Measurements from ENCODE around the gene SRPK2.

GRCh38 chr7:105346593-105347322, 42.0 kb downstream of the SRPK2 start:
- TF ChIP-seq, protein P1, sequence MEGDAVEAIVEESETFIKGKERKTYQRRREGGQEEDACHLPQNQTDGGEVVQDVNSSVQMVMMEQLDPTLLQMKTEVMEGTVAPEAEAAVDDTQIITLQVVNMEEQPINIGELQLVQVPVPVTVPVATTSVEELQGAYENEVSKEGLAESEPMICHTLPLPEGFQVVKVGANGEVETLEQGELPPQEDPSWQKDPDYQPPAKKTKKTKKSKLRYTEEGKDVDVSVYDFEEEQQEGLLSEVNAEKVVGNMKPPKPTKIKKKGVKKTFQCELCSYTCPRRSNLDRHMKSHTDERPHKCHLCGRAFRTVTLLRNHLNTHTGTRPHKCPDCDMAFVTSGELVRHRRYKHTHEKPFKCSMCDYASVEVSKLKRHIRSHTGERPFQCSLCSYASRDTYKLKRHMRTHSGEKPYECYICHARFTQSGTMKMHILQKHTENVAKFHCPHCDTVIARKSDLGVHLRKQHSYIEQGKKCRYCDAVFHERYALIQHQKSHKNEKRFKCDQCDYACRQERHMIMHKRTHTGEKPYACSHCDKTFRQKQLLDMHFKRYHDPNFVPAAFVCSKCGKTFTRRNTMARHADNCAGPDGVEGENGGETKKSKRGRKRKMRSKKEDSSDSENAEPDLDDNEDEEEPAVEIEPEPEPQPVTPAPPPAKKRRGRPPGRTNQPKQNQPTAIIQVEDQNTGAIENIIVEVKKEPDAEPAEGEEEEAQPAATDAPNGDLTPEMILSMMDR (IDR thresholded peaks at IDR 0.05; ENCODE audit: low read depth, low read length, missing input control) = no peak
- TF ChIP-seq FOXA1 (IDR thresholded peaks at IDR 0.05) (no peak), EGR1 (IDR thresholded peaks at IDR 0.05; ENCODE audit: low read depth in 2 of 2) (no peak), FOXA2 (IDR thresholded peaks at IDR 0.05) (no peak), TAF1 (conservative IDR thresholded peaks at IDR 0.05) (no peak), JUND (IDR thresholded peaks at IDR 0.05) (no peak), SP1 (IDR thresholded peaks at IDR 0.05) (no peak), YY1 (IDR thresholded peaks at IDR 0.05) (no peak), ATF3 (IDR thresholded peaks at IDR 0.05) (no peak), RAD21 (IDR thresholded peaks at IDR 0.05) (no peak), GABPA (IDR thresholded peaks at IDR 0.05 in 1 of 2, conservative IDR thresholded peaks at IDR 0.05 in 1 of 2) (no peak), REST (IDR thresholded peaks at IDR 0.05) (no peak)
- TF ChIP-seq, protein P2, sequence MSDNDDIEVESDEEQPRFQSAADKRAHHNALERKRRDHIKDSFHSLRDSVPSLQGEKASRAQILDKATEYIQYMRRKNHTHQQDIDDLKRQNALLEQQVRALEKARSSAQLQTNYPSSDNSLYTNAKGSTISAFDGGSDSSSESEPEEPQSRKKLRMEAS (IDR thresholded peaks at IDR 0.05) = no peak
